ENCODE results near the gene C9orf72.

GRCh38 chr9:27499451-27499850 is 73.8 kb downstream of the C9orf72 start:
- TF ChIP-seq POLR2A (IDR thresholded peaks at IDR 0.05; ENCODE audit: low read length) = no peak
- no peak for TF ChIP-seq GATA1 (IDR thresholded peaks at IDR 0.05; ENCODE audit: low read depth, low read length)
